Embryonic facial prominence (tissue), 1 donor: ENCODE data around the gene CORO6.
A peak's percentile ranks its signal among the peaks of the same experiment; 100 is the strongest.

Experiments used
- DNase-seq: peaks from one replicate; pipeline ENCODE4 v3.0.0-alpha.2; 2016; ENCODE audit errors: extremely low spot score

Gene CORO6

GRCh38 chr17:29613352-29613837 is 9.3 kb downstream of the CORO6 start:
- DNase-seq, result peak; percentile 72

DNA sequence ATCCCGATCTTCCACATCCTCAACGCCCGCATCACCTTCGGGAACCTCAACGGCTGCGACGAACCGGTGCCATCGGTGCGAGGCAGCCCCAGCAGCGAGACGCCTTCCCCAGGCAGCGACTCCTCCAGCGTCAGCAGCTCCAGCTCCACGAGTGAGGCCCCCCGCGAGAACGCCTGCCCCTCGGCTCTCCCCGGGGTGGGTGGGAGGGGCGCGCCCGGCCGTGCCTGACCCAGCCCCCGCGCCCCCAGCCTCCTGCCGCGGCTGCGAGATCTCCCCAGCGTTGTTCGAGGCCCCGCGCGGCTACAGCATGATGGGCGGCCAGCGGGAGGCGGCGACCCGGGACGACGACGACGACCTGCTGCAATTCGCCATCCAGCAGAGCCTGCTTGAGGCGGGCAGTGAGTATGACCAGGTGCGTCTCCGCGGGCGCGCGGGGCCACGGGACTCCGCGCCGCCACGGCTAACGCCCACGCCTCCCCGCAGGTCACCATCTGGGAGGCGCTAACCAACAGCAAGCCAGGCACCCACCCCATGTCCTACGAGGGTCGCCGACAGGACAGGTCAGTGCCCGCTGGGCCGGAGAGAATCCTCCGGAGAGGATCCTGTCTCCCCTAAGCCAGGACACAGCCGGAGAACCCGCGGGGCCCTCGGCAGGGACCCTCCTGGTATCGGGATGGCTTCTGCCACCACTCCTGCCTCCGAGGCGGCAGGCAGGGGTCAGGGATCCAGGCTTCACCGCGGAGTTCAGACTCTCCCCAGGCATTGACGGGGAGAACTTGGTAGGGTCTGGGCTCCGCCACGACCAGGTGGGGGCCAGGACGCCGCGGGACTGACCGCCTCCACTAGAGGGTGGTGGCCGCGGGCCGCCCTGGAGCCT is 10.1 kb downstream of the CORO6 start:
- no peak for DNase-seq

DNA sequence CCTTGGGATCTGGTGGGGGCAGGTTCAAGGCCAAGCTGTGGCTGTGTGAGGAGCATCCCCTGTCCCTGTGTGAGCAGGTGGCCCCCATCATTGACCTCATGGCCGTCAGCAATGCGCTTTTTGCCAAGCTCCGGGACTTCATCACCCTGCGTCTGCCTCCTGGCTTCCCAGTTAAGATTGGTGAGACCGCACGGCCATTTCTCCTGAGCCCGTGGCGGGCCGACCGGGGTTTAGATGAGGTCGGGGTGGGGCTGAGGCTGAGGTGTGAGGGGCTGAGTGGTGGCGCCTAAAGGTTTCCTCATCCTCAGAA is 10.7 kb downstream of the CORO6 start:
- DNase-seq, result no peak

GRCh38 chr17:29611351-29612093 is 11.2 kb downstream of the CORO6 start:
- no peak for DNase-seq

GRCh38 chr17:29610395-29610794 is 12.3 kb downstream of the CORO6 start:
- DNase-seq, result no peak

DNA sequence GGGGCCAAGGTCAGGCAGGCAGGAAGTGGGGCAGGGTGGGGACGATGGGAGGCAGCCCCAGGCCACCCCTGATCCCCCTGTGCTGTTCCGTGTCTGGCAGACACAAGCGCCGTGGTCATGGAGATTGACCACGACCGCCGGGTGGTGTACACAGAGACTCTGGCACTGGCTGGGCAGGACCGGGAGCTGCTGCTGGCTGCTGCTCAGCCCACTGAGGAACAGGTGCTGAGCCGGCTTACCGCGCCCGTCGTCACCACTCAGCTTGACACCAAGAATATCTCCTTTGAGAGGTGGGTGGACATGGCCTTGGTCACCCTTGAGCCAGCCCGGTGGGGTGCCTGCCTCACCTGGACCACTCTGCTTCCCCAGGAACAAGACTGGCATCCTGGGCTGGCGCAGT is 13.7 kb downstream of the CORO6 start:
- DNase-seq, result no peak

- DNase-seq, result no peak
These were observed 15.0 kb downstream of the CORO6 start for GRCh38 chr17:29607557-29608195.

DNA sequence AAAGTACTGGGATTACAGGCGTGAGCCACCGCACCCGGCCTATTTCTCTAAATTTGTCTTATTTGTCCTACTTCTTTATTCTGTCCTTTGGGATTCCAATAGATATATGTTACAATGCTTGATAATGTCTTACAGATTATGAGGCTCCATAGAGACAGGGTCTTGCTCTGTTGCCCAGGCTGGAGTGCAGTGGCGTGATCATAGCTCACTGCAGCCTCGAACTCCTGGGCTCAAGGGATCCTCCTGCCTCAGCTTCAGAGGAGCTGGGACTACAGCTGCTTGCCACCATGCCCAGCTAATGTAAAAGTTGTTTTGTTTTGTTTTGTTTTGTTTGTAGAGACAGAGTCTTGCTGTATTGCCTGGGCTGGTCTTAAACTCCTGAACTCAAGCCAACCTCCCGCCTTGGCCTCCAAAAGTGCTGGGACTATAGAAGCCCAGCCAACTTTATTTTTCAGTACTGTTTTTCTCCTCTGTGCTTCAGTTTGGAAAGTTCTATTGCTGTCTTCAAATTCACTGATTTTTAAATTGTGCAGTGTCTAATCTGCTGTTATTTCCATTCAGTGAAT is 19.5 kb downstream of the CORO6 start:
- no peak for DNase-seq

DNA sequence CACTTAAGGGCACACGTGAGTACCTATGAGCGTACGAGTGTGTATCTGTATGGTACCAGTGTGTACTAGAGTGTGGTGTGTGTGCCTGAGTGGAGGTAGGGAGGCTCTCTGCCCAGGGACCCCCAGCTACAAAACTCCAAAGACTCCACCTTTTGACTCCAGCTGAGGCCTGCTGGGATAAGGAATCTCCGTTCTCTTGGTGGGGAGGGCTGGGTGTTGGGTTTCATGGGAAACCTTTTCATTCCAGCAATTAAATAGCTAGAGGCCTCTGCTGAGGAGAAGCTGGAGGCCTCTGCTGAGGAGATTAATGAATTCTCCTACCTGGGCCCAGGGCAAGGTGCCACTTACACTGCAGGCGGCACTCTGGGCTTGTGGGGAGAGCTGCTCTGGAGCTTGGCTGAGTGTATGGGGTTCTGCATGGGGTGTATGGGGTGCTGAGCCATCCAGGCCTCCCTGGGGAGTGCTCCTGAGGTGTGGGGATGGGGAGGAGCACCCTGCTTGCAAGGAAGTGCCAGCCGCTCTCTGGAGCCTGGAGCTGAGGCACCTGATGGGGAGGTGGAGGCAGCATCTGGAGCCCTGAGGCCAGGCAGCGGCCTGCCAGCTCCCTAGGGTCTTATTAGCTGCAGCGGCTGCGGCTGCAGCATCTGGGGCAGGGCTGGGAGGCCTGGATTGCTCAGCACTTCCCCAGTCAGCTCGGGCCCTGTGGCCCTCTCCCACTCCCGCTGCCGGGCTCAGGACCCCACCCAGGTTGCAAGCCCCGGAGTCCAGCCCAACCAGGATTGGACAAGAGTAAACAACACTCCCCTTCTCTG is 25.1 kb downstream of the CORO6 start:
- DNase-seq, result no peak

DNA sequence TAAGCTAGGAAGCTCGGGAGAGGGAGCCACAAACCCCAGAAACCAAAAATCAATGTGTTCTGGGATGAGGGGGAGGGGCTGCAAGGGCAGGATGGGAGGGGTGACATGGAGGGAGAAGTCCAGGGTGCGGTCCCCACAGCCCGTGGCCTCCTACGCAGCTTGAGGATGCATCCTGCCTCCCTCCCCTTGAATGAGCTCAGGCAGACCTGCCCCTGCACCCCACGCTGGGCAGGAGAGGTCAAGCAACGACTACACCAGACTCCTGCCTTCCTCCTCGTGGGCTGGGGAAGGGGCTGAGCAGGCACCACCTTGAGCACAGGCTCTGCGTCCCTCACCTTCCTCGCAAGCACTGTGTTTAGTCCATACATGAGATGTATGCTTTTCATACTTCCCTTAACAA is 25.9 kb downstream of the CORO6 start:
- DNase-seq, result no peak

DNA sequence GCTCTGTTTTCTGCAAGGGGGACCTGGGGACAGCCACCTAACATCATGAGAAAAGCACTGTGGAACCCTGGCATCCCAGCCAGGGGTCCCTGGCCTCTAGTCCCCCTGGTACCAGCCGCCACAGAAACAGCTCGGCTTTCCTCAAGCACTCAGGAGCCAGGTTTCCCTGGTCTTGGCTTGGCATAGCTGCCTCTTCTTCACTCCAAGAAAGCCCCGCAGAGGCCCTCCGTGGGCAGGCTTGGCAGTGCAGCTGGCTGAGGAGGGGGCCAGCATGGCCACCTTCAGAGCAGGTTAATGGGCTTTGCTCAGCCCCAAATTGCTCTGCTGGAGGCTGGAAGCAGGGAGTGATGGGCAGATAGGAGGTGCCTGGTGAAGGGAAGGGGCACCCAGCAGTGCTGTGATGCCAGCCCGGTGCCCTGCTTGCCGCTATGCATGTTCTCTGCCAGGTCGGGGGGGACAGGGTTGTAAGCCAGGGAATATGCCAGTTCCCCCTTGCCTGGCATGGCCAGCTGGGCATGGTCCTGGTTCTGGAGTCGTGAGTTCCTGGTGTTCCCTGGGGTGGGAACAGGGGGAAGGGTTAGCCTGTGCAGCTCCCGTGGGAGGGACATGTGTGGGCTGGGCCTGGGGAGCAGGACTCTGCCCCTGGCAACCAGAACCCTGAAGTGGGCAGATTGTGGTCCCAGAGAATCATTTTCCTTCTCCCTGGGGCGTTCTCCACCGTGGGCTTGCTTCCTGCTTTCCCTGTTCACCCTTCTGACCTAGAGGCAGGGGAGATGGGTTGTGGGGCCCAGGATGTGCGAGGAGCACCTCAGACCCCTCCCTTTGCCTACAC is 26.6 kb downstream of the CORO6 start:
- no peak for DNase-seq

- DNase-seq, result no peak
These were observed 27.4 kb downstream of the CORO6 start for GRCh38 chr17:29595107-29595942.

DNA sequence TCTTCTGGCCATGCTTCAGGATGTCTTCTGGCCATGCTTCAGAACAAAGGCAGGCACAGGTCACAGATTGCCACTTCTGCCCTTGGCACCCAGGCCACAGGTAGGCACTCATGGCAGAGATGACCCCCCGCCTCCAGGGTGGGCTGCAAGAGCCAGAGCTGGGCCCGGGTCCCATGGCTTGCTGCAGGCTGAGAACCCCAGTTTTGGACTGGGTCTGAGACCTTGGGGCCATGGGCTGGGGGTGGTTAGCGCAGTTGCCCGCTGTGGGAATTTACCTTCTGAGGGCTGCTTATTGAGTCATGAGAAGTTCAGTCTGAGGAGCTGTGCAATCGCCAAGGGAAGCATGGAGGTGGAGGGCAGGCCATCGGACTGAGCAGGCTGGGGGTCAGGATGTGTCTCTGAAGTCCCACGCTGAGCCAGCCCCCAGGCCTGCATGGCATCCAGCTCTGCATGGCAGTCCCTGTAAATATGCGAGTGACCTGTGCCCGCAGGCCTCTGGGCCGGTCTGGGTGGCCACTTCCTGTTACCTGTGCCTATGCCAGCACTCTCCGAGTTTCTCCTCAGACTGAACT is 28.1 kb downstream of the CORO6 start:
- DNase-seq, result no peak

DNA sequence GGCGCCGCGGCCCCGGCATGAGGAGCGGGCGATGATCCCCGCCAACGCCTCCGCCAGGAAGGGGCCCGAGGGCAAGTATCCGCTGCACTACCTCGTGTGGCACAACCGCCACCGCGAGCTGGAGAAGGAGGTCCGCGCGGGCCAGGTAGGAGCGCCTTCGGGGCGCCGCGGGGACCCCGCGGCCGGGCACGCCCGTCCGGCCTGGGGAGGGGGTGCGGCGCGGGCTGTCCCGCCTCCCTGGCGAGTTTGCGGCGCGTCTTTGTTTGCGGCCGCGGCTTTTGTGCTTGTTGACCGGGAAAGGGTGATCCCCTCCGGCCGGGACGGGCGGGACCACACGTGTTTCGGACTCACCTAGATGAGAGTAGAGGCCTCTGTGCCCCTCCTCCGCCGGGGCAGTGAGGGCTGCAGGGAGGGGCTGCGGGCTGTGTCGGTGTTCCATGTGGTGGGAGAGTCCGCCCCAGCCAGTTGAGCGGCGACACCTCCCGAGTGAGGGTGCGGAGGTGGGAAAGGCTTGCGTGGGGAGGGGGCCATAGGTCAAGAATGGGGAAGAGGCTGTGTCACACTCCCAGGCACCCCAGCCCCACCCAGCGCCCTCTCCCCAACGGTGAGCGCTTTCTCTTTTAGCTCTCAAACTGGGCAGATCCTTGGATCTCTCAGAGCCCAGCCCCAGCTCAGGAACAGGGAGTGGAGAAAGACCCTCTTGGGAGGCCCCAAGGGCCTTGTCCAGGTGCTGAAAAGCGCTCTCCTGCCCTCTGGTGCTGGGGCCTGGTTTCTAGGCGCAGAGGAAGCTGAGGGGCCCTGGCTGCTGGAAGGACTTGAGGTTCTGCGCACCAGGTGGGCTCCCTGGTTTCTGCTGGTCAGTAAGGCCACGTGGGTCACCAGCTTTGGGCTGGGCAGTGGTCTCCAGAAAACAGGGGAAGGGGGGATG is 28.9 kb downstream of the CORO6 start:
- no peak for DNase-seq

DNA sequence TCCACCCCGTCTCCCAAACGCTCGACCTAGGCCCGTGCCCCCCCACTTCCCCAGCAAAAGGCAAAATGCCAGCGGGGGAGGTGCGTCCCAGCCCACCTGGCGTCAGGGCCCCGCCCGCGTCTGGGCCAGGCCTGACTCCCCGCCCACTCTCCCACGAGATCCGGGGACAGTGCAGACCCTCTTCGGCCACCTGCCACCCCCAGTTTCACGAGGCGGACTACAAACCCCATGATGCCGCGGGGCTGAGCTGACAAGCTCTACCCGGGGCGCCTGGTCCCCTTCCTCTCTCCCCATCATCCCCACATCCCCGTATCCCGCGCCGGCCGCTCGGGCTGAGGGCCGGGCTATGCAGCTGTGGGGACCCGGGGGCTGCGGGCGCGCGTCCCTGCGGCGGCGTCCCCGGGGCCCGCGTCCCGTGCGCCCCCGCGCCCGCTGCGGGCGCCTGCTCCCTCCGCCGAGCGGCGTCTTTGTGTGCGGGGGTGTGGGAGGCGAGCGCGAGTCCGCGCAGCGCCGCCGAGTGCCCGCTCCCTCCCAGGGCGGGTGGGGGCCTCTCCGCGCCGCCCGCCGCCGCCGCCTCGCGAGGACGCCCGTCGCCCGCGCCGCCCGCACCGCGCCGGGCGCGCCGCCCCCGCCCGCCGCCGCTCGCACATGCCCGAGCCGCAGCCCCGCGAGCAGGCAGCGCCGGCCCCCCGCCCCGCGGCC is 29.7 kb downstream of the CORO6 start, which contains the start of gene ANKRD13B:
Gene ANKRD13B, plus strand, starts transcription at position 283 of the 702 bp plus-strand sequence. CDS start 490 bp downstream, outside the sequence.
- DNase-seq, result no peak

- peak; percentile 77 for DNase-seq
These were observed 30.7 kb downstream of the CORO6 start for GRCh38 chr17:29591737-29592608.
